GM15510 (cell line): ENCODE data around the gene SPTLC2.

Source experiments
- POLR2A ChIP-seq: IDR thresholded peaks from 3 replicates; pipeline ENCODE4 v1.6.1; 2011; ENCODE audit warnings: borderline replicate concordance; ENCODE audit not compliant: insufficient read length; ENCODE audit errors: extremely low read depth

SPTLC2 gene

DNA sequence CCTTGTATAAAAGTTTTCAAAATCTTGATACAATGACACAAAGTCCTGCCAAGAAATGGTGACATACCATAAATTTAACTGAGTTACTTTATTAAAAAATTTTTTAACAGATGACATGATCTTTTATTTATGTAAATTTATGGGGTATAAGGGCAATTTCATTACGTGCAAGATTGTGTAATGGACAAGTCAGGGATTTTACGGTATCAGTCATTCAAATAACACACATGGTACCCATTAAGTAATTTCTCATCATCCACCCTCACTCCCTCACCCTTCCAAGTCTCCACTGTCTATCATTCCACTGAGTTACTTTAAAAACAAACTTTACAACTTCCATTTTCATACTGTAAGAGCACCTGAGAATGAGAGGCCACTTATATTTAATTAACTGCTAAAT, 37.4 kb downstream of the SPTLC2 start:
- no peak for TF ChIP-seq POLR2A

DNA sequence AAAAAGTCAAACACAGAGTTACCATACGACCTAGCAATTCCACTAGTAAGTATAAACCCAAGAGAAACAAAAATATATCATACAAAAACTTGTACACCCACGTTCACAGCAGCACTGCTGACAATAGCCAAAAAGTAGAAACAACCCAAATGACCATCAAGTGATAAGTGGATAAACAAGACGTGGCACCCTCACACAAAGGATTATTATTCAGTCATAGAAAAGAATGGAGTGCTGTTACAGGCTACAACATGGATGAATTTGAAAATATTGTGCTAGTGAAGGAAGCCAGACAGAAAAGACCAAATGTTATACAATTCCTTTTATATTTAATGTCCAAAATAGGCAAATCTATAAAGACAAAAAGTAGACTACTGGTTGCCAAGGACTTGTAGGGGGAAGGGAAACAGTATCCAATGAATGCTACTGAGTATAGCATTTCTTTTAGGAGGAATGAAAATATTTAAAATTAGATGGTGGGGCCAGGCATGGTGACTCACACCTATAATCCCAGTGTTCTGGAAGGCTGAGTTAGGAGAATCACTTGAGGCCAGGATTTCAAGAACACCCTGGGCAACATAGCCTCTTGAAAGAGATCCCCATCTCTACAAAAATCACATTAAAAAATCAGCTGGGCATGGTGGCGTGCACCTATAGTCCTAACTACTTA, 41.9 kb downstream of the SPTLC2 start:
- no peak for TF ChIP-seq POLR2A

GRCh38 chr14:77573964-77574363, 42.5 kb downstream of the SPTLC2 start:
- no peak for TF ChIP-seq POLR2A

GRCh38 chr14:77570706-77571268, 45.6 kb downstream of the SPTLC2 start:
- TF ChIP-seq POLR2A, result no peak

GRCh38 chr14:77565994-77566305, 50.5 kb downstream of the SPTLC2 start:
- no peak for TF ChIP-seq POLR2A

DNA sequence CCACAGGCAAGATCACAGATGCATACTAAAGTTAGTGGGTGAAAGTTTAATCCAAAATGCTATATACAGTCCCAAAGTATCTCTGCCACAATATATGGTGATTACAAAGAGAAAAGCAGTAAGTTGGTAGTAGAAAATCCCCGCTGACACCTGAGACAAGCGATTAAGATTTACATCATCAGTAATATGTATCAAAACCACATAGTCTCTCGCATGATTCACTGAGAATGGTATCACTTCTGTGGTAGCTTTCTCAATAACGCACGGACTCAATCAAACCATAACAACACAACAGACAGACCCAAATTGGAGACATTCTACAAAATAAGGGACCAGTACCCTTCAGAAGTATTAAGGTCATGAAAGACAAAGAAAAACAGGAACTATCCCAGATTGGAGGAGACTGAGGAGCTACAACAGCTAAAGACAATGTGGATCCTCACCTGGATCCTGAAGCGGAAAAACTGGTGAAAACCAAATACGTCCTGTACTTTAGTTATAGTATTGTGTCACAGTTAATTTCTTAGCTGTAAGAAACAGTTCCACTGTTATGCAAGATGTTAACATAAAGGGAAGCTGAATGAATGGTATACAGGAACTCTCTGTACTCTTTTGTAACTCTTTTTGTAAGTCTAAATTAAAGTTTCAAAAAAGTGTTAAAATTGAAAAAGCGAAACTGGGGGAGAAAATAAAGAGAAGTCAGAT, 51.0 kb downstream of the SPTLC2 start:
- no peak for TF ChIP-seq POLR2A

GRCh38 chr14:77562681-77563080, 53.8 kb downstream of the SPTLC2 start:
- no peak for TF ChIP-seq POLR2A

DNA sequence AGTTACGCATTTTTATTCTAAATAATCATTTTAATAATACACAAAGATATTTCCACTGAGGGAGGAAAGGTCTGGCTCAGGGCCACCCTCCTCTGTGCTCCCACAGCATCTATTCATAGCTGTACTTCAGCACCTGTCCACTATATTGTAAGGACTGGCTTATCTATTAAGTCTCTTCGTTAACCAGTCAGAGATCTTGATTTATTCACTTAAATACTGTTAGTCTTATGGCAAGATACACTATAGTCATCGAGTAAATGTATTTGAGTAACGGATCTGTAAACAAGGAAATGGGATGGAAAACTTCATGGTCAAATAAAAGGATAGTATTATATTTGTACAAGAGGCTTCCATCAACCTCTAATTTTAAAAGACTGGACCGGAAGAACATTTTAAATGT, 54.6 kb downstream of the SPTLC2 start:
- no peak for TF ChIP-seq POLR2A

DNA sequence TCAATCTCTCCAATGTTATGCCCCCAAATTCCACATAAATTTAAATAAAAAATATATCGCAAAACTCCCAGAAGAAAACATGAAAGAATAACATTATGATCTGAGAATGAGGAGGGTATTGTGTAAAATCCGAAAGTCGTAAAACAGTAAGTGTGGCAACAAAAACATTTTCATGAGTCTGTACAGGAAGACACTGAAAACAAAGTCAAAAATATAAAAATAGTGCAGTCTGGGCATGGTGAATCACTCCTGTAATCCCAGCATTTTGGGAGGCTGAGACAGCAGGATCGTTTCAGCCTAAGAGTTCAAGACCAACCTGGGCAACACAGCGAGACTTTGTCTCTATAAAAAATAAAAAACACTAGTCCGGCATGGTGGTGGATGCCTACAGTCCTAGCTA, 57.1 kb downstream of the SPTLC2 start:
- no peak for TF ChIP-seq POLR2A

- no peak for TF ChIP-seq POLR2A
These were observed 59.0 kb downstream of the SPTLC2 start for GRCh38 chr14:77557391-77557790.

GRCh38 chr14:77556946-77557345, 59.5 kb downstream of the SPTLC2 start:
- no peak for TF ChIP-seq POLR2A

DNA sequence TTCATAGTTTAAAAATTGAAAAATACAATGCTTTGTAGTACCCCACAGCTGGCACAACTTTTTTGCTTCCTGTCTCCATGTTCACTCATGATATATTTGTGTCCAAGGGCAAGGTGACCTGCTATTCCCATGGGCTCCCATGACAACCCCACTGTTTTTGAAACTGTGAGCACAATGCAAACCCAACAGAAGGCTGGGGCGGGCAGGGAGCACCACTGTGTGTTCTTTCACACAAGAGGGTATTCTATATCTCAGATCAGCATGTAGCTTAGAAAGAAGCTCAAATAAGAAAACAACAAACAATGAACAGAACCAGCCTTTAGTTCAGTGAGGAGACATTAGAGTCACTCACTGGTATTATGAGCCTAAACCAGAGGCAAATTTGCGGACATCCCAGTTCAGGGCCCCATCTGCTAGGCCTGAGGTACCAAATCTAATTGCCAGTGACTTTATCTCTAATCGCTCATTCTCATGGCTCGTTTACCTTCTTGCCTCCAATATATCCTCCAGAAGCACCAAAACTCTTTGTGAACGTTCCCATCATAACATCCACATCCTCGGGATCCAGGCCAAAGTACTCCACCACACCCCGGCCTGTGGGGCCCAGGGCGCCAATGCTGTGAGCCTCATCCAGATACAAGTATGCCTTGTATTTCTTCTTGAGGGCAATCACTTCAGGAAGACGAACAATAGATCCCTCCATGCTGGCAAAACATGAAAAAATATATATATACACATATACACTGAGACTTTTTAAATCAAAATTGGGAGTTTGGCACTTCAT, 61.4 kb downstream of the SPTLC2 start:
- TF ChIP-seq POLR2A, result no peak

- TF ChIP-seq POLR2A, result no peak
These were observed 62.2 kb downstream of the SPTLC2 start for GRCh38 chr14:77554207-77554606.

- no peak for TF ChIP-seq POLR2A
These were observed 67.0 kb downstream of the SPTLC2 start for GRCh38 chr14:77549451-77549850.

DNA sequence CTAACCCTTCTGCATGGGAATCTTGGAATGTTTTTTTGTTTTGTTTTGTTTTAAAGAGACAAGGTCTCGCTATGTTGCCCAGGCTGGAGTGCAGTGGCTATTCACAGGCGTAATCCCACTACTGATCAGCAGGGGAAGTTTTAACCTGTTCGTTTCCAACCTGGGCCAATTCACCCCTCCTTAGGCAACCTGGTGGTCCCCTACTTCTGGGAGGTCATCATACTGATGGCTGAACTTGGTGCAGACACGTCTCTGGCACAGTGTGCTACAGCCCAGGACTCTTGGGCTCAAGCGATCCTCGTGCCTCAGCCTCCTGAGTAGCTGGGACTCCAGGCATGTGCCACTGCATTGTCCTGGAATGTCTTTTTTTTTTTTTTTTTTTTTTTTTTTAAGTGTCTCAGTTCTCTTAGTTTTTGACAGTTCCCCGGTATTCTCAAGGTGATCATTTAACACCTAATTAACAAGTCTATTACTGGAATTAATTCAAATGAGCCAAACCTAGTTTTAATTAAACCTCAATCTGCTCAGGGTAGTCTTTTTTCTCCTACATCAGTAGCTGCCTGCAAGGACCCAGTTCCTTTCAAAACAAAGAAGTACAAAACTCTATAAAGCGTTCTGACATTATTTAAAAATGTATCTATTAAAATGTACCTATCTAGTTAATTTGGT, 68.8 kb downstream of the SPTLC2 start:
- TF ChIP-seq POLR2A, result no peak

DNA sequence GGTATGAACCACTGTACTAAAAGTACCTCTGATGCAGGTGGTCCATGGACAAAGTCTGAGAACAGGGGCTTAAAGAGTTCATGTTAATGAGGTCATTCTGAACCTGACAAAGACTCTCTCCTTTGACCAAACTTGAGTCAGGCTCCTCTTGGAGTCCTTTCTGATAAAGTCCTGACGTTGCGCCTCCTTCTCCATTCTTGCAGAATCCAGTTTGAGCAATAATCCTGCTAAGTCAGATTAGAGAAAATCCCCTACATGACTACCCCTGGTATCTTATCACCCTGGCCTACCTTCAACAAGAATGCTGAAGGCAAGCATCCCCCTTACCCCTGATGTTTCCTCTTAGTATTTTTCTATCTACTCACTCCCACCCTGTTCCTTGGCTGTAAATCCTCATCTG, 71.9 kb downstream of the SPTLC2 start:
- TF ChIP-seq POLR2A, result no peak
